Measurements from ENCODE around the gene PTPRN2.
"Not testable (repeated sequence)": the region's sequence is repeated elsewhere in the genome, so short reads cannot be mapped to it uniquely, and the experiment has no call there.

Gene PTPRN2

GRCh38 chr7:158419238-158419785 is 168.3 kb downstream of the PTPRN2 start:
- DNase-seq (ENCODE audit: low spot score), result no peak

GRCh38 chr7:158418395-158418794 is 169.2 kb downstream of the PTPRN2 start:
- not testable (repeated sequence) for DNase-seq (ENCODE audit: low spot score)

DNA sequence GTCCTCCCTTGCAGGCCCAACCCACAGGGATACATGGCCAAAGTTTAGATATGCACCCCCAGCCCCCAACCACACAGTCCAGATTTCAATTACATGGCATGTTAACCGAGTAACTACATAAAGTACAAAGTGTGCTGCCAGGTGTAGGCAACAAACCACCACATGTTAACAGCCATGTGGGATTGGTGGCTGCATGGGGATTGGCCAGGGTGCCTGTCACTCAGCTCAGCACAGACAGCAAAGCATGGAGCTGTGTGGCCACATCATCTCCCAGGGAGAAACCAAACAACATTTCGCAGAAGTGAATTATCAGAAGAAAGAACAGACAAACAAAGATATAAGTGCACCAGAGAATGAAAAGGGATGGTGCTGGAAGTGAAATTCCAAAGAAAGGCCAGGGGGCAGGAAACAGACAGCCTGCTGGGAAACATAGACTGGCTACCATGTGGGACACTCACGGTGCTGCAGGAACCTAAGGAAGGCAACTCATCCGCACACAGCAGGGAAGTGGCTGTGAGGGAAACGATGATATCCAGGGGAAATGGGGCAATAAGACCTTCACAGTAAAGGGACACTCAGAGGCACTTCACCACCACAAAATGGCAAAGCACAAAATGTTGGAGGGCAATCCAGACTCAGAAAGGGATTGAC is 171.2 kb downstream of the PTPRN2 start:
- no peak for DNase-seq (ENCODE audit: low spot score)

DNA sequence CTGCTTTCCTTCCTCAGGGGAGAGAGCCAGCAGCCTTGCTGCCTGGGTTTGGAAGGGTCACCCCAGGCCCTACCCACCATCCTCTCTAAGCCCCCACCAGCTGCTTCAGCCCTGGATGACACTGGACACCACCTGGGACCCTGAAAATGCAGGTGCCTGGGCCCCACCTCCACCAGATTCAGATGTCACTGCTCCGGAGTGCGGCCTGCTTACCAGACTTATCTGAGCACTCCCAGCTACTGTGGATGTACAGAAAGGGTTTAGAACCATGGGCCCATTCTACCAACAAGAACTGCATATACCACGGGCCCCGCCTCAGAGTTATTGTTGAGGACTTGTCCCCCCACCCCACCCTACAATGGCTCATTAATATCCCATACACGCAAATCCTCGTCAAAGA is 172.3 kb downstream of the PTPRN2 start:
- no peak for DNase-seq (ENCODE audit: low spot score)

GRCh38 chr7:158414486-158414961 is 173.1 kb downstream of the PTPRN2 start:
- DNase-seq (ENCODE audit: low spot score), result no peak

DNA sequence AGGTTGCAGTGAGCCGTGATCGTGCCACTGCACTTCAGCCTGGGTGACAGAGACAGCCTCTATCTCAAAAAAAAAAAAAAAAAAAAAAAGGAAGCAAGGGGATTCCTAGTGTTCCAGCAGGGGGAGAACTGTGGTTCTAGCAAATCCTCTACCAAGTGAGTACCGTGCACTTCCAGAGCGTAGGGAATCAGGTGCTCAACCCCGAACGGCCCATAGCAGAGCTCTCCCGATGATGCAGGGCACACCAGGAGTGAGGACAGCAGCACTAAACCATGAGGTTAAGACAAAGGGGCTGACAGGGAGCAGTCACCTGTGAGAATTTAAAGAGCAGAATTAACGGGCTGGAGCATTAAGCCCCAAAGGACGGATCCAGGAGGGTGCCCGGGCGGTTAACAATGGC is 173.6 kb downstream of the PTPRN2 start:
- no peak for DNase-seq (ENCODE audit: low spot score)

DNA sequence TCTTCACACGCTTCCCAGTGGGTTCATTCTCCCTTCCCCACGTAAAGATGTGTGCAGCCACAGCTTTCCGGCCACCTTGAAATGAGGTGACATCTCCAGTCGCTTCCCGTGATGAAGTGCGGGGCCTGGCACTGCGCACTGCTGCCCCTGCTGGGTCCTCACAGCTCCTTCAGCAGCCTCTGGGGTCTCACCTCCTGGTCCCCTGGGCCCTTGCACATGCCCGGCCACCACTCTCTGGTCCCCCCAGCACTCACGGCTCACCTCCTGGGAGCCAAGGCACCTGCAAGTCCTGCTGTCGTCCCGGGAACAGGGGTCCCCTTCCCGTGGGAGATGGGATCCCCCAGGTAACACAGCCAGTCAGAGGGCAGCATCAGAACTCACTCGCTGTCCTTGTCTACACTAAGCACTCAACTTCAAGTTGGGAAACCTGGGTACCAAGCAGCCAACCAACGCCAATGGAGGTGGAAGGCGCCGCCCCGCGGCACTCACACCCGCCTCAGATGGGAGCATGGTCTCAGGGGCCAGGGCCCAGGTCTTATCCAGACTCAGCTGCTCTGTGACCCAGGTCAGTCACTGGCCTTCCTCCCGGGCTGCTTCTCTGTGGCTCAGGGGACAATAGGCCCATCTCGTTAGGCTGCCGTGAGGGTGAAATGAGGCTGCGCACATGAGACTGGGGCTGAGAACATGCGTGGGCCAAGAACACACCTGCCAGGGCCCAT is 176.2 kb downstream of the PTPRN2 start:
- DNase-seq (ENCODE audit: low spot score), result no peak

DNA sequence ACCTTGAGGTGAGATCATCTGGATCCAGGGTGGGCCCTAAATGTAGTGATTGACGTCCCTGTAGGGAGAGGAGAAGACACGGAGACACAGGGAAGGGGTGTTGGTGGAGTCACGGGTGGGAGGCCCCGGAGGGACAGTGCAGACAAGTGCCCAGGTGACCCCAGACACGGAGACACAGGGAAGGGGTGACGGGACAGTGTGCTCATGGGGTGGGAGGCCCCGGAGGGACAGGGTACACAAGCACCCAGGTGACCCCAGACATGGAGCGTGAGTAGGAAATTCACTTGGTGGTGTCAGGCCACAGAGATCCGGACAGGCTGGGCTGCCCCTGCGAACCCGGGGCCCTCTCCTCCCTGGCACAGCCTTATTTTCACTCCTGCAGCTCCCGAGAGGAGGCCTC is 176.9 kb downstream of the PTPRN2 start:
- DNase-seq (ENCODE audit: low spot score), result no peak

- no peak for DNase-seq (ENCODE audit: low spot score)
Observed at GRCh38 chr7:158409816-158410330, 177.8 kb downstream of the PTPRN2 start.

DNA sequence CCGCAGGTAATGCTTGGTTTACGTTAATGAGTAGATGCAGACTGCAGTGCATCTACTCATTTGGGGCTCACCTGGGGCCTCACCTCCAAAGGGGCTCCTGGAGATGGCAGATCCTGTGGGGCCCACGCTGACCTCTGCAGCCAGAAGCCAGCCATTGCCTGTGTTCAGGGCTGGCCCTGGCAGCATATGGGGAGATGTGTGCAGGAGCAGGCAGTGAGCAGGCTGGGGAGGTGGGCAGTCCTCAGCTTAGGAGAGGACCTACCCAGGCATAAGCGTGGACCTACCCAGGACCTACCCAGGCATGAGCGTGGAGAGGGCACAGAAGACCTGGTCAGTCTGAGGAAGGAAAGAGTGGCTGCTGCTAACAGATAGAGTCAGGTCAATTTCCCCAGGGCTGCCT is 178.5 kb downstream of the PTPRN2 start:
- DNase-seq (ENCODE audit: low spot score), result no peak

- no peak for DNase-seq (ENCODE audit: low spot score)
Observed at GRCh38 chr7:158408318-158408920, 179.2 kb downstream of the PTPRN2 start.

GRCh38 chr7:158407581-158408317 is 179.9 kb downstream of the PTPRN2 start:
- DNase-seq (ENCODE audit: low spot score), result peak; percentile 57

- no peak for DNase-seq (ENCODE audit: low spot score)
Observed at GRCh38 chr7:158406801-158407200, 180.8 kb downstream of the PTPRN2 start.

GRCh38 chr7:158406364-158406763 is 181.3 kb downstream of the PTPRN2 start:
- no peak for DNase-seq (ENCODE audit: low spot score)

GRCh38 chr7:158405771-158406170 is 181.9 kb downstream of the PTPRN2 start:
- DNase-seq (ENCODE audit: low spot score), result not testable (repeated sequence)

GRCh38 chr7:158405324-158405723 is 182.3 kb downstream of the PTPRN2 start:
- no peak for DNase-seq (ENCODE audit: low spot score)

DNA sequence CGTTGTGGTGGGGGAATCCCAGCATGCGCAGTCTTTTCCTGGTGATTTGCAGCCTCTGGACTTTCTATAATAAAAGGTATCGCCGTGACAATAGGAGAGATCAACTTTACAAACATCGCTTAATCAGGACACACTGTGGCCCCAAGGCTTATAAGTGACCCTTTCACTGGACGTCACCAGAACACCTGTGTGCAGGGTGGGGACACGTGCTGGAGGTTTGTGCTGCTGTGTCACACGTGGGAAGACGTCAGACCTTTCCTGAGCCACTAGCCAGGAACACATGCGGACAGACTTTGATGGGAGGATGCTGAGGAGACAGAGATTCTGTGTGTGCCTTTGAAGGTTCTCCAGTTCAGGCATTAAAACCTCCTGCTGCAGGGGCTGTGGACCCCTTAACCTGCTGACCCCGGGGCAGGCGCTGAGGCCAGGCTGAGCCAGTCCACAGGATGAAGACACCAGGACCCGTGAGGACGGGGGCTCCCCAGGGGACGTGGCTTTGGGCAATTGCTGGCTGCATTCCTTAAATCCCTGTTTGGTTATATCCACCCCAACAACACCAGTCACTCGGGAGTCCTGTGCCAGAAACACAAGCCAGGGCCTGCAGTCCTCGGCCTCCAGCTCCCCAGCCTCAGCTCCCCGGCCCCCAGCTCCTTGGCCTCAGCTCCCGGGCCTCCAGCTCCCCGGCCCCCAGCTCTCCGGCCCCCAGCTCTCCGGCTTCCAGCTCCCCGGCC is 183.4 kb downstream of the PTPRN2 start:
- no peak for DNase-seq (ENCODE audit: low spot score)

DNA sequence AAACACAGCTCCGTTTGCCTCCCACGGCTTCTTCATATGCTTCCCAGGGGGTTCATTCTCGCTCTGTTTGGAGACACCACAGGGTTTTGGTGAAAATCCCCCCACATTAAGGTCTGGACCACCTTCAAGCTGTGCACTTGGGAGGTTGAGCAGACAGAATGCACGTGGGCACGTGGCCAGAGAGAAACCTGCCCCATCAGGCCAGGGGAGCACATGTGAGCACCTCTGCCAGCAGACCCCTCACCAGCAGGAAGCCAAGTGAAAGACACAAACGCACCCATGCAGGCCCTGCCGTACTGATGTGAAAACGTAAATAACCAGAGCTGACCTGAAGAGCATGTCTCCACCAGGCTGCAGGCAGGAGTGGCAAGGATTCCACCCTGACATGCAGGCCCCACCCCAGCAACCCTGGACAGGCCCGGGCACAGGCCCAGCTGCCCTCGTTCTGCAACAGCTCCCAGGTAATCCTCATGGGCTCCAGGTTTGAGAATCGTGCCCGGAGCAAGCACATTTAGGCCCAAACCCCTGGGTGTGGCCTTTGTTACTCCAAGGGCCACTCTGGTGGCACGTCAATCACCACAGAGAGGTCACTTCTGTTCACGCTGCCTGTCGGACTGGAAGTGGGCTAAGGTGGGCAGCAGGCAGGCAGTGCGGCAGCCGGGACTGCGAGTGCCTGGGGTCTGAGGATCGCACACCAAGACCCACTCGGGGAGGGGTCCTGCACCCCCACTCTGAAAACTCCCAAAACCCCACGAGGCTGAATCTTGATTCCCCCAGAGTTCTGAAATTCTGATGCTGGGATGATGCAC is 184.4 kb downstream of the PTPRN2 start:
- DNase-seq (ENCODE audit: low spot score), result no peak

DNA sequence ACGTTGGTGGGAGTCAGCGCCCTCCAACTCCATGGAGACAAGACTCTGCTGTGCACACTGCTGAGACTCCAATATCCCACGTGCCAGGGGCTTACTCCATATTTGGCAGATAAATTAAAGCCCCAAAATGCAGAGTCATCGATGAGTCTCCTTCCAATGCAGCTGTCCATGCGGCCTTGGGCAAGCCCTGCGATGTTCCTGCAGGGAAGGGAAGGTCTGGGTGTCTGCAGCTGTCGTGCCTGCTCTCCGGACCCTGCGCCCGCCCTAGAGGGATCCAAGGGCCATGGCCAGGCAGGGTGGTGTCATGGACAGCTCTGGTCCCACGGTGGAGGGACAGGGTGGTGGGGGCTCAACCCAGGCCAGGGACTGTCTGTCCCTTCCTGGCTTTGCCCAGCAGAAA is 185.2 kb downstream of the PTPRN2 start:
- no peak for DNase-seq (ENCODE audit: low spot score)

- DNase-seq (ENCODE audit: low spot score), result no peak
Observed at GRCh38 chr7:158401826-158402225, 185.8 kb downstream of the PTPRN2 start.
